CD14-positive monocyte (primary cell): ENCODE results near the gene TRPC4AP. TPM values are rescaled to one million over a fixed set of nuclear protein-coding genes. Genes with fewer than 3 reads are reported as not detected.

Source experiments
- DNase-seq, 3 donors: peaks; one replicate each; pipeline ENCODE4 v3.0.0-alpha.2; 2011 to 2022
- H2AFZ ChIP-seq: 2 replicates; pipeline ENCODE4 v1.6.0; 2012; ENCODE audit warnings: mild to moderate bottlenecking, low read depth, low read length, inconsistent platforms; ENCODE audit not compliant: insufficient read depth, poor library complexity, severe bottlenecking
- H3K27ac ChIP-seq, 2 donors: 1 replicate in 1 of 2; 2 replicates in 1 of 2; pipeline ENCODE4 v1.5.1; 2012 to 2013; ENCODE audit warnings: low read length in 2 of 2, control low read depth in 1 of 2, inconsistent platforms in 1 of 2, low read depth in 1 of 2, mild to moderate bottlenecking in 1 of 2
- H3K27me3 ChIP-seq, 2 donors: one replicate each; pipeline versions ENCODE4 v1.6.0 to v1.6.1; 2011 to 2013; ENCODE audit warnings: low read length in 2 of 2; ENCODE audit not compliant: control insufficient read depth in 2 of 2, insufficient read depth in 2 of 2
- H3K36me3 ChIP-seq, 2 donors: replicated peaks in 1 of 2; 1 replicate in 1 of 2; 2 replicates in 1 of 2; pipeline versions ENCODE4 v1.5.1 to v1.6.1; 2012 to 2013; ENCODE audit warnings: low read length in 2 of 2, control low read depth in 1 of 2, inconsistent platforms in 1 of 2, mild to moderate bottlenecking in 1 of 2; ENCODE audit not compliant: insufficient read depth in 2 of 2, control insufficient read depth in 1 of 2
- H3K4me1 ChIP-seq, 2 donors: 1 replicate in 1 of 2; 2 replicates in 1 of 2; pipeline versions ENCODE4 v1.5.1 to v1.6.1; 2012 to 2013; ENCODE audit warnings: low read length in 2 of 2, control low read depth in 1 of 2, inconsistent platforms in 1 of 2, mild to moderate bottlenecking in 1 of 2, moderate library complexity in 1 of 2; ENCODE audit not compliant: insufficient read depth in 2 of 2, control insufficient read depth in 1 of 2
- H3K4me2 ChIP-seq: replicated peaks from 2 replicates; pipeline ENCODE3; 2012; ENCODE audit warnings: low read length, moderate library complexity, mild to moderate bottlenecking; ENCODE audit not compliant: poor library complexity, severe bottlenecking; ENCODE audit errors: extremely low read depth
- H3K4me3 ChIP-seq, 3 experiments: fragments of 200-600 bp in 1 of 3; sonication (generic) in 1 of 3; replicated peaks in 1 of 3; 1 replicate in 2 of 3; 2 replicates in 1 of 3; pipeline ENCODE4 v1.5.1; 2011 to 2013; ENCODE audit warnings: low read length in 3 of 3, mild to moderate bottlenecking in 3 of 3, control low read depth in 2 of 3, low read depth in 2 of 3, inconsistent platforms in 1 of 3, moderate library complexity in 1 of 3
- H3K79me2 ChIP-seq: 2 replicates; pipeline ENCODE4 v1.6.0; 2012; ENCODE audit warnings: mild to moderate bottlenecking, control low read depth, inconsistent platforms, low read length, moderate library complexity; ENCODE audit not compliant: insufficient read depth
- H3K9ac ChIP-seq: 2 replicates; pipeline ENCODE4 v1.6.0; 2017; ENCODE audit warnings: low read length, mild to moderate bottlenecking; ENCODE audit not compliant: insufficient read depth, poor library complexity, severe bottlenecking
- H3K9me3 ChIP-seq, 2 donors: replicated peaks in 1 of 2; 1 replicate in 1 of 2; 2 replicates in 1 of 2; pipeline versions ENCODE4 v1.5.1 to v1.6.1; 2012 to 2013; ENCODE audit warnings: low read length in 2 of 2, control low read depth in 1 of 2; ENCODE audit not compliant: control insufficient read depth in 1 of 2, insufficient read depth in 1 of 2
- H4K20me1 ChIP-seq: 2 replicates; pipeline ENCODE4 v1.6.0; 2012; ENCODE audit warnings: mild to moderate bottlenecking, low read length, control low read depth, moderate library complexity; ENCODE audit not compliant: insufficient read depth
- H3K27ac Mint-ChIP-seq, 7 donors: one replicate each; pipeline ENCODE4 v1.8.0; 2020; ENCODE audit warnings: mild to moderate bottlenecking in 7 of 7, mixed read lengths in 7 of 7, moderate library complexity in 6 of 7, inconsistent platforms in 2 of 7
- H3K27me3 Mint-ChIP-seq, 3 donors: one replicate each; pipeline ENCODE4 v1.8.0; 2021 to 2022; ENCODE audit warnings: low read depth in 3 of 3, mild to moderate bottlenecking in 3 of 3, mixed read lengths in 3 of 3, moderate library complexity in 3 of 3, inconsistent platforms in 1 of 3
- H3K36me3 Mint-ChIP-seq, 2 donors: one replicate each; pipeline ENCODE4 v1.8.0; 2020; ENCODE audit warnings: mixed read lengths in 2 of 2, inconsistent platforms in 1 of 2, mild to moderate bottlenecking in 1 of 2
- H3K4me1 Mint-ChIP-seq: one replicate; pipeline ENCODE4 v1.8.0; 2020; ENCODE audit warnings: mild to moderate bottlenecking, mixed read lengths
- H3K4me3 Mint-ChIP-seq, 2 donors: one replicate each; pipeline ENCODE4 v1.8.0; 2020; ENCODE audit warnings: mild to moderate bottlenecking in 2 of 2, mixed read lengths in 2 of 2, moderate library complexity in 1 of 2
- H3K9me3 Mint-ChIP-seq, 7 donors: one replicate each; pipeline ENCODE4 v1.8.0; 2020 to 2022; ENCODE audit warnings: mixed read lengths in 7 of 7, mild to moderate bottlenecking in 6 of 7, moderate library complexity in 6 of 7, inconsistent platforms in 2 of 7
- WGBS: methylation state at CpG from one replicate; pipeline ENCODE4 v1.1.5; 2013; ENCODE audit warnings: missing lambda C conversion rate; ENCODE audit not compliant: insufficient coverage; 5-methylcytosine and 5-hydroxymethylcytosine counted together
- intact Hi-C, 2 donors: fragments of 100-400 bp; cut with micrococcal nuclease; formaldehyde crosslinking; loops; one replicate each; pipeline versions ENCODE4 v1.15.0 to v1.15.1; 2023
- polyA plus RNA-seq, 3 donors: library from polyadenylated mRNA; depleted of rRNA in 1 of 3; unstranded in 2 of 3; stranded (reverse) in 1 of 3; fragments of 300-500 nt in 2 of 3; fragments of >200 nt in 1 of 3; fragmentation: Illumina TruSeq in 2 of 3; gene quantifications; 1 replicate in 2 of 3; 2 replicates in 1 of 3; pipeline ENCODE4 v1.2.3, GENCODE V29; 2012 to 2021
- TF ChIP-seq, protein P1 (sequence below): fragments of 200-600 bp; IDR thresholded peaks from one replicate; pipeline ENCODE4 v1.8.0; 2022; ENCODE audit warnings: antibody characterized with exemption, mild to moderate bottlenecking

Gene TRPC4AP
- polyA plus RNA-seq, 3 donors = 80.8 to 98.4 (median 88.6) TPM

DNA sequence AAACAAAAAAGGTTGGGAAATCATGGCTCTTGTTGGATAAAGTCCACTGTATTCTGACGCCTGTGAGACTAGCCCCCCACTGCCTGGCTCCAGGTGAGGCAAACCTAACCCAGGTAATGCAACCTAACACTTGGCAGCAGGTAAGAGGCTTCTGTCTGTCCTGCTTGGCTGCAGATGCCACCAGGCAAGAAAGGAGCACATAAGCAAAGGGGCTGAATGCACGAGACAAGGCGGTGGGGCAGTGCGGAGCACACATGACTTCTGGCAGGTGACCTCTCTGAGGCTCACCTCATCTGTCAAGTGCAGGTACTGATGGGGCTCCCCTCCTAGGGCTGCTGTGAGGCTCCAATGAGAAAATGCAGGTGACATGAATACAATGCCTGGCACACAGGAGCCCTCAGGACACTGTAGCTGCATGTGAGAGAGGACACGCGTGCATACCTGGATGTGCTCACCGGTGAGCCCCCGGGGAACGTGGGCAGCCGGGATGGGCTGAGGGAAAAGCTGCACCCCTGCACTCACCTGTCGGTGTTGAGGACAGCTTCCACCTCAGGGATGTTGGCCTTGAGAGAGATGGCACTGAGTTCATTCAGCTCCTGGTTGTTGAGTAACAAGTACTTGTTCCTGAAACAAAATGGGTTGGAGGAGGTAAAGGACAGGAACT, 82.8 kb downstream of the TRPC4AP start:
- 98% methylated on average over 11 of the region's 11 CpGs for WGBS
- Mint-ChIP-seq H3K36me3 (peaks cover 89 to 100% of the 10 kb centered on the region in 2 donors), H3K27me3 (no peaks in the 10 kb centered on the region), H3K27ac (no peak overlapping the region), H3K4me3 (no peak overlapping the region), H3K4me1 (peaks cover 5% of the 10 kb centered on the region), H3K9me3 (no peaks in the 10 kb centered on the region)
- Histone ChIP-seq H3K36me3 (peaks cover 95 to 100% of the 10 kb centered on the region in 2 donors), H3K9me3 (no peaks in the 10 kb centered on the region), H3K4me1 (no peaks in the 10 kb centered on the region), H3K4me2 (no peak overlapping the region), H3K79me2 (no peaks in the 10 kb centered on the region), H3K4me3 (no peak overlapping the region), H4K20me1 (peaks cover 37% of the 10 kb centered on the region), H2AFZ (no peak overlapping the region), H3K27ac (no peak overlapping the region), H3K9ac (no peak overlapping the region), H3K27me3 (no peaks in the 10 kb centered on the region)
- TF ChIP-seq, protein P1, sequence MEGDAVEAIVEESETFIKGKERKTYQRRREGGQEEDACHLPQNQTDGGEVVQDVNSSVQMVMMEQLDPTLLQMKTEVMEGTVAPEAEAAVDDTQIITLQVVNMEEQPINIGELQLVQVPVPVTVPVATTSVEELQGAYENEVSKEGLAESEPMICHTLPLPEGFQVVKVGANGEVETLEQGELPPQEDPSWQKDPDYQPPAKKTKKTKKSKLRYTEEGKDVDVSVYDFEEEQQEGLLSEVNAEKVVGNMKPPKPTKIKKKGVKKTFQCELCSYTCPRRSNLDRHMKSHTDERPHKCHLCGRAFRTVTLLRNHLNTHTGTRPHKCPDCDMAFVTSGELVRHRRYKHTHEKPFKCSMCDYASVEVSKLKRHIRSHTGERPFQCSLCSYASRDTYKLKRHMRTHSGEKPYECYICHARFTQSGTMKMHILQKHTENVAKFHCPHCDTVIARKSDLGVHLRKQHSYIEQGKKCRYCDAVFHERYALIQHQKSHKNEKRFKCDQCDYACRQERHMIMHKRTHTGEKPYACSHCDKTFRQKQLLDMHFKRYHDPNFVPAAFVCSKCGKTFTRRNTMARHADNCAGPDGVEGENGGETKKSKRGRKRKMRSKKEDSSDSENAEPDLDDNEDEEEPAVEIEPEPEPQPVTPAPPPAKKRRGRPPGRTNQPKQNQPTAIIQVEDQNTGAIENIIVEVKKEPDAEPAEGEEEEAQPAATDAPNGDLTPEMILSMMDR = no peak
- intact Hi-C loops = no loop called here
- no peak for DNase-seq

DNA sequence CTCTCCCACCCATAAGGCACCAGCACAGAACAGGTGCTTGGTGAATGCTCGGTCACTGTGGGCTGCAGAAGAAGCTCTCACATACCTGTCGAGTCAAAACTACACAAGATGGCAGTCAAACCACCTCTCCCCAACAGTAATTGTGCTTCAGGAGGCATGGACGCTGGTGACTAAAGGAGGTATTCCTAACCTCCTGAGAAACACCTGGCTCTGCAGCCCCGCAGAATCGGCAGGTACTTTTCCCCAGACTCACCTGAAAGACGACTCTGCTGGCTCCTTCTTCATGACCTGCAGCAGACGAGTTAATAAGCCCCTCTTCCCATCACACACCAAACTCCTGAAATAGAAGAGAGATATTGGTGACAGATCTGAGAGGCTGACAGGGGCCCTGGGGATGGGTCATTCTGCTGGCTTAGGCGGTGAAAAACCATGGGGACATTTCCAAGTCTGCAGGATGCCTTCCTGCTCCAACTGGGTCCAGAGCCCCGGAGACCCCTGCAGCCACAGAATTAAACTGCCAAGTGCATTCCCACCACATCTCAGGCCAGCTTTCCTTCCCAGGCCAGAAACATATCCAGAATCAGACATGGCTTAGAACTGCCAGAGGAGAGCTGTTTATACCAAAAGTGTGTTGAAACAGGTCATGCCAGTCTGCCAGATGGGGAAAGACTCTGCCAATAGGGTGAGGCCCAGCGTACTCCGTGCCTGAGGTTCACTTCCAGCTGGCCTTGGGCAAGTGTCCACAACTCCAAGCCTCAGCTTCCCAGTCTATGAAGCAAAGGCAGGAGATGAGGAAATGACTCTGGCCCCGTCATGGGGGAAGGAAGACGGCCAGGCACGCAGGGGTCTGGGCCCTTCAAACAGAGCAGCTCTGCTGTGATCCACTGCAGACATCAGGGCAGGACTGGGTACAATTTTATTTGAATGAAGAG, 83.9 kb downstream of the TRPC4AP start:
- Histone ChIP-seq H3K27ac (no peak overlapping the region), H3K9ac (no peak overlapping the region), H3K4me2 (no peak overlapping the region), H3K27me3 (no peaks in the 10 kb centered on the region), H3K36me3 (peaks cover 98 to 100% of the 10 kb centered on the region in 2 donors), H2AFZ (no peak overlapping the region), H3K9me3 (no peaks in the 10 kb centered on the region), H4K20me1 (peaks cover 44% of the 10 kb centered on the region), H3K4me3 (no peak overlapping the region), H3K4me1 (no peaks in the 10 kb centered on the region), H3K79me2 (no peaks in the 10 kb centered on the region)
- H3K27ac Mint-ChIP-seq = peak overlapping the region in 1 of 7 donors; percentile 50
- DNase-seq = no peak
- H3K9me3 Mint-ChIP-seq = no peaks in the 10 kb centered on the region
- H3K36me3 Mint-ChIP-seq = peaks cover 91 to 100% of the 10 kb centered on the region in 2 donors
- TF ChIP-seq, protein P1 = no peak
- intact Hi-C loops = no loop called here
- H3K27me3 Mint-ChIP-seq = no peaks in the 10 kb centered on the region
- H3K4me3 Mint-ChIP-seq = no peak overlapping the region
- peaks cover 5% of the 10 kb centered on the region for H3K4me1 Mint-ChIP-seq
- WGBS = 89% methylated on average over 8 of the region's 14 CpGs
